ENCODE data around the gene ZNF592.

The ZNF592 gene

DNA sequence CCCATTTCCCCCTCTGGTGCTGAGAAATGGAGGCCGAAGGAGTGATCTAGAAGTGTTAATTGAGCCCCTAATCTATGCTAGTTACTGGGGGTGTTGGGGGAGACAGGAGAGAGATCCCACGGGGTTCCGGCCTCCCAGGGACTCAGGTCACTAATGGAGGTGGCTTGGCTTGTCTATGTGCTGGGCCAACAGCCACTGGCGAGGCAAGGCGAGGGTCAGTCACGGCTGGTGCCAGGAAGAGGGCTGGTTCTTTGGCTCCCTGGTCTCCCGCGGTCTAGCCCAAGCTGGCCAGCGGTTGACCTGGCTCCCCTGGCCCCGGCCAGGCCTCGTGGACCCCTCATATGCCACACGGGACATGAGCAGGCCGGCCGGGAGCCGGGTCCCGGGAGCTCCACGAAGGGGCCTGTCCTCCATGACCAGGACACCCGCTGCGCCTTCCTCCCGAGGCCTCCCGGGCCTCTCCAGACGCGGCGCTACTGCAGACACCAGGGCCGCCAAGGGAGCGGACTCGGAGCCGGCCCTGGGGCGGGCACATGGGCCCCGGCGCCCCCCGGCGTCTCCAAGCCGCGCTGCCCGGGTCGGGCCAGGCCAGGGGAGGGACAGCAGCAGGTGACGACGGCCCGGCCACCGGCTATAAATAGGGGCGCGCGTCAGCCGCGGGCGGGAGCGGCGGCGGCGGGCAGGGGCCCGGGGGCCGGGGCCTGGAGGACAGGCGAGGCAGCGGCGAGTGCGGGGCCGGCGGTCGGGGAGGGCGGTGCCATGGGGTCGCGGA, 68.5 kb downstream of the ZNF592 start, which contains the start of gene ALPK3:
ALPK3 (plus strand) TSS at position 663 of the 772 bp plus-strand sequence; CDS start at position 760, 97 bp downstream.
- DNase-seq (ENCODE audit: insufficient read length), result no peak
- no peak for FAIRE-seq
- TF ChIP-seq POLR2A (IDR thresholded peaks at IDR 0.05; ENCODE audit: low read depth, low read length), result no peak
- TF ChIP-seq TAF1 (IDR thresholded peaks at IDR 0.05; ENCODE audit: borderline replicate concordance, low read depth, low read length), result no peak
- TF ChIP-seq POLR2AphosphoS5 (IDR thresholded peaks at IDR 0.05; ENCODE audit: low read depth, low read length), result no peak

DNA sequence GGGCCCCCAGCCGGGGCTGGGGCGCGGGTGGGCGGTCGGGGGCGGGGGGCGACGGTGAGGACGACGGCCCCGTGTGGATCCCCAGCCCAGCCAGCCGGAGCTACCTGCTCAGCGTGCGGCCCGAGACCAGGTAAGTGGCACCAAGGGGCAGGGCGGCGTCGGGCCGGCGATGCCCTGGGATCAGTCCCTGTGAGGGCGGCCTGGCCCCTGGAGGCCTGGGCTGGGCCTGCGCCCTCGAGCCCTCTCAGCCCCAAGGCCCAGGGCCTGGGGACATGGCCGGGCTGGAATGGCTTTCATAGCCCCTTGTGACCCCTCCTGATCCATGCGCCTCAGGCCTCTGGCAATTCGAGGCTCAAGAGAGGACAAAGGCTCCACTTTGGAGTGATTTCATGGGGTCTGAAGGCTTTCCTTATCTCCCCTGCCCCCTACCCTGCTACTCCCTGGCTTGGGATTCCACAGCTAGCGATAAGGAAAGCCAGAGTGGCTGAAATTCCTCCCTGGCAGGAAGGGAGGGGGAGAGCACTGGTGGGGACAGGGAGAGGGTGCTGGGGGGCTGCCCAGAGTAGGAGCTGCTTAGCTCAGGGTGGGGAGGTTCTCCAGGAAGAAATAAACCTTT, 69.2 kb downstream of the ZNF592 start:
- no peak for DNase-seq (ENCODE audit: insufficient read length)
- FAIRE-seq, result no peak
- TF ChIP-seq TAF1 (IDR thresholded peaks at IDR 0.05; ENCODE audit: borderline replicate concordance, low read depth, low read length), result no peak

DNA sequence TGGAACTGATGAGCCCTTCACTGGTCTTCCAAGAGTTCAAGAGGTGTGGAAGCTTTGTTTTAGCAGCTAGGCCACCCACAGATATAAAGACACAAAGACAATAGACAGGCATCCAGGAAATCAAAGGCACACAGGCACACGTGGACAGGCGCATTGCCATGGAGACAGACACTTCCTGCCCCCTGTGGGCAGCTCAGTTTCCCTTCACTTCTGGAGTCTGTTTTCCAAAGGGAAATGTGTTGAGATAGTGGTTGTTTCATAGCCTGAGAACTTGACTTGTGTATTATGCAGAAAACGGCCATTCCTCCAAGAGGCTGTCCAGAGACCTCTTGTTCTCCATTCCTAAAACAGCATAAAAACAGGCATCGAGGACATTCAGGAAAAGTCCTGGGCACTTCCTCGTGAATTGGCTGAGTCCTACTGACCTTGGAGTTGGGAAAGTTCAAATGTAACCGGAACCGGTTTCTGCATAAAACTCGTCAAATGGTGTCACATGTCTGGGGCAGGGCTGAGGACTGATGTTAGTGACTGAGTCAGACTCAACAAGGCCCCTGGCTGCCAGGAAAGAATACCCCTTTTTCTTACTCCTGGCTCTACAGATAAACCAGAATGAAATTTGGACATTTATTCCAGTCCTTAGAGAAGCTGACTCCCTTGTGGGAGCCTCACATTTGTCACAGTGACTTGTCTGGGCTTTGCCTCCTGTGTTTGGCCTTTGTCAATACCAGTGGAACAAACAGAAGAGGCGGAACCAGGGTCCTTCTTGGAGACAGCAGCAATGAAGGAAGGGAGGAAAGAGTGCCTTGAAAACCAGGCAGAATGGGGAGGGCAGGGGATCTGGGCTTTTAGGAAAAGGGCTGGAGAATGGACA, 70.1 kb downstream of the ZNF592 start:
- TF ChIP-seq POLR2AphosphoS5 (IDR thresholded peaks at IDR 0.05; ENCODE audit: low read depth, low read length) (no peak), POLR2A (IDR thresholded peaks at IDR 0.05; ENCODE audit: low read depth, low read length) (no peak), TAF1 (IDR thresholded peaks at IDR 0.05; ENCODE audit: borderline replicate concordance, low read depth, low read length) (no peak)
- DNase-seq (ENCODE audit: insufficient read length) (no peak), FAIRE-seq (no peak)

DNA sequence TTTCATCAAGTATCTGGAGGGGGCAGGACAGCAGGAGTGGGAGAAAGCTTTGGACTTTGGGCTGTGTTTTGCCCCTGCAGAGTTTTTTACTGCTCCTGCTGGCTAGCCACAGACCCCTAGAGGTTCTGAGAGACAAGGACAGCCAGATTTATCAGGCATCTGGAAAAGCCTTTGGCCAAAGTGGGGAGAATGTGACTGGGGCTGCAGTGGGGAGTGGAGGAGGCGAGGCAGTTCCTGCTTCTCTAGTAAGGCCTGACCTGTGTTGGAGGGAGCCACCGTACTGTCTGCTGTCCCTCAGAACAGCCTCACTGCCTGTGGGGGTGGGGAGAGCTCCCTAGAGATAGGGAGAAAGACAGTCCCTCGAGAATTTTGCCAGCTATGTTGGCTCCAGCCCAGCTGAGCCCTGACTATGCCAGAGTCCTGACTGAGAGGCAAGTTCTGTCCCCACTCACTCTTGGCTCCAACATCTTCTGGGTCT, 70.9 kb downstream of the ZNF592 start:
- FAIRE-seq (no peak), DNase-seq (ENCODE audit: insufficient read length) (no peak)
- TF ChIP-seq POLR2AphosphoS5 (IDR thresholded peaks at IDR 0.05; ENCODE audit: low read depth, low read length) (no peak), POLR2A (IDR thresholded peaks at IDR 0.05; ENCODE audit: low read depth, low read length) (no peak), TAF1 (IDR thresholded peaks at IDR 0.05; ENCODE audit: borderline replicate concordance, low read depth, low read length) (no peak)

DNA sequence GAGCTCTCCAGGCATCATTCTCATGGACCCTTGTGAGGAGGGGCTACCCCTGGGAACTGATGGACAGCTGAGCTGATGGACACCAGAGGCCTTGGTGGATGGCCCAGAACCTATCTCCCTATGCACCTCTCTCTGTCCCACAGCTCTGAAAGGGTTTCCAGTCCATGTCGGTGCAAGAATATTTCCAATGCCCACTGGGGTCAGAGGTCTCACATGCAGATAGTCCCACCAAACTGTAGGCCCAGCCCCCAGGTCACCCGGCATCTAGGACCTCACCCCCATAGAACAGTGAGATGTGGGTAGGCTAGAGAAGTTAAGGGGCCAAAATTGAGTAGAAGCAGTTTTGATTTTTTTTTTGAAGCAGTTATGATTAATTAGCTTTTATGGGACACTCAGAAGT, 71.4 kb downstream of the ZNF592 start:
- no peak for FAIRE-seq
- TF ChIP-seq TAF1 (IDR thresholded peaks at IDR 0.05; ENCODE audit: borderline replicate concordance, low read depth, low read length) (no peak), POLR2AphosphoS5 (IDR thresholded peaks at IDR 0.05; ENCODE audit: low read depth, low read length) (no peak), POLR2A (IDR thresholded peaks at IDR 0.05; ENCODE audit: low read depth, low read length) (no peak)
- DNase-seq (ENCODE audit: insufficient read length), result no peak

DNA sequence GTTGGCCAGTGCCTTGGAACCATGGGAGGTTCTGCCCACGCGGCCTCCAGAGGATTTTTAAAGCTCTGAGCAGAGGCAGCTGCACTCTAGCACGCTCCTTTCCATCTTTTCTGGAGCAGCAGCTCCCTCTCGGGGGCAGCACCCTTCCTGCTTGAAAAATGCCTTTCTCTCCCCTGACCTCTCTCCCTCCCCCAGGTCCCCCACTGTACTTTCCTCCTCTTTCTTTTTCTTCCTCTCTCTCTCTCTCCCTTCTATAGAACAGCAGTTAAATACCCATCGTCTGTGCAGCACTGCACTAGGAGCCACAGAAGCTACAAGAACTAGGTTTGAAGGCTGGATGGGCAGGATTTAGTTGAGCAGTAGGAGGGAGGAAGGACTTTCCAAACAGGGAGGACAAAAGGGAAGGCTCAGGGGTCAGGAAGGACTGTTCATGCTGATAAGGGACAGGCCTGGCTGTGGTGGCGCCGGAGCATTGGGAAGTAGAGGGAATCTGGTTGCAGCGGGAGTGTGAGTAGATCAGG, 73.2 kb downstream of the ZNF592 start:
- TF ChIP-seq POLR2AphosphoS5 (IDR thresholded peaks at IDR 0.05; ENCODE audit: low read depth, low read length) (no peak), POLR2A (IDR thresholded peaks at IDR 0.05; ENCODE audit: low read depth, low read length) (no peak), TAF1 (IDR thresholded peaks at IDR 0.05; ENCODE audit: borderline replicate concordance, low read depth, low read length) (no peak)
- FAIRE-seq (no peak), DNase-seq (ENCODE audit: insufficient read length) (no peak)

DNA sequence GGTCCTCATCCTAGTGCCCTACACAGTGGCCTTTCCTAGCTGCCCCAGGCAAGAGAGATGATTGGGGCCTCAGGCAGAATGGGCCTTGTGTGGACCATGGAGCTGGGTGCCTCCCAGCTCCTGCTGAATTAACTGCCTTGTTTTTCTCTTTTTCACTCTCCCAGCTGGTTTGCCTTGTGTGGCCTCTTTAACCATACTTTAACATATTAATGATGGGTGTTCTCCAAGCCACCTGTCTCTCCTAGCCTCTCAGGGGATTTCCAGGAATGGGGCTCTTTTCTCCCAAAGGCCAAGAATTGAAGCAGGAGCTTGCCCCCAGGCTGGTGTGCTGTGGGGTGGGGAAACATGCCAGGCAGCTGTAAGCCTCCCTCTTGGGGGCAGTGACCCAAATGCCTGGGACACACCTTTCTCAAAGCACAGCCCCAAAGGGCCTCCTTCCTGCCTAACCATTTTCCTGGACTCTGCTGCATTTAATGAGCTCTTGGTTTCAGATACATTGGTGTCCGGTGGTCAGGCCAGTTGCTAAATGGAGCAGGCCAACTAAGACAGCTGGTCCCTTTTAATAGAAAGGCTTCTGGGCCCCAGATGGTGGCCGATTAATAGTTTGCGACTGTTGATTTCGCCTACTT, 74.4 kb downstream of the ZNF592 start:
- DNase-seq (ENCODE audit: insufficient read length) (no peak), FAIRE-seq (no peak)
- TF ChIP-seq POLR2A (IDR thresholded peaks at IDR 0.05; ENCODE audit: low read depth, low read length) (no peak), TAF1 (IDR thresholded peaks at IDR 0.05; ENCODE audit: borderline replicate concordance, low read depth, low read length) (no peak), POLR2AphosphoS5 (IDR thresholded peaks at IDR 0.05; ENCODE audit: low read depth, low read length) (no peak)

DNA sequence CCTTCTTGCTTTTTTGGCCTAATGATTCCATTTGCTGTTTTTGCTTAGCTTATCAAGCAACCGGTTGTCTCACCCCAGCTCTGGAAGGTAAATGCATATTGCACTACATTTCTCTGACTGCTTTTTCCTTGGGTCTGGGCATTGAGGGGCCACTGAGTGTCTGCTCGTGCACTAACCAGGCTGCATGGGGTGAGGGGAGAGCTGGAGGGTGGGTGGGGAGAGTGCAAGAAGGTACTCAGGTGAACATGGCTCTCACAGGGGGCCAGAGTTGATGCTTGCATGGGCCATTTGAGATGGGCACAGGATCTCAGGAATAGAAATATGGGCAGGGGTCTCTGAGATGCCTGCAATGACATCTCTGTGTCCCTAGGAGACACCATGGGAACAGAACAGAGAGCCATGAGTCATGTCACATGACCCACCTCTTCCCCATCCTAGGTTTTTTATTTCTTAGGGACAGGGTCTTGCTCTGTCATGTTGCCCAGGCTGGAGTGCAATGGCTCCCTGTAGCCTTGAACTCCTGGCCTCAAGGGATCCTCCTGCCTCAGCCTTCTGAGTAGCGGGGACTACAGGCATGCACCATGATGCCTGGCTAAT, 75.0 kb downstream of the ZNF592 start:
- TF ChIP-seq TAF1 (IDR thresholded peaks at IDR 0.05; ENCODE audit: borderline replicate concordance, low read depth, low read length) (no peak), POLR2A (IDR thresholded peaks at IDR 0.05; ENCODE audit: low read depth, low read length) (no peak), POLR2AphosphoS5 (IDR thresholded peaks at IDR 0.05; ENCODE audit: low read depth, low read length) (no peak)
- DNase-seq (ENCODE audit: insufficient read length) (no peak), FAIRE-seq (no peak)

DNA sequence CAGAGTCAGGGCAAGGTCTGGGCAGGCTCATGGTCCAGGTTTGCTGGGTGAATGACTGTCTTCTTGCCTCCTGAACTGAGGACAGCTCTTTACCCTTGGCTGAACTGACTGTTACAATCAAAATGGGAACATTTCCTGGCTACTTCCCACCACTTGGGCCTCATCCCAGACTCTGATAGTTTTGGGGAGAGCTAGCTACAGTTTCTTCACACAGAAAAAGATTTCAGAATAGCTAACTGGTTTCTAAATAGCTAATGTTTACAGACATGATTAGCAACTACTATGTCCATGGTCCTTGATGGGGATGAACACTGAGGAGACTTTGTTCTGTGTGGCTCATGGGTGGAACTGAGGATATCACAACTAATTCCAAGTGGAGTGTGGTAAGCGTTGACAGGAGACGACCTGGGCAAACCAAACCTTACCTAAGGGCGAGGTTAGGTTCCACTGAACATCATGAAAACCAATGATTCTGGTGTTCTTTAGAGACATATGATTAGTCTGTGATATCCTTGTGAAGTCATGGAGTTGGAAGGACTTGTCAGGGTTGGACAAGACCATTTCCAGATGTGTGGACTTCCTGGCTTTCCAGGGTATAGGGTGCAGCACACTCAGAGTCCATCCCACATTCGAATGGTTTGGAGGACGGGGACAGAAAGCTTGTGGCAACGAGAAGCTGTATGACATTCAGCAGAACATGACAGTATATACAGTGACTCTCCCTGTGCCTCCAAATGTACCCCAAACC, 76.0 kb downstream of the ZNF592 start:
- TF ChIP-seq TAF1 (IDR thresholded peaks at IDR 0.05; ENCODE audit: borderline replicate concordance, low read depth, low read length) (no peak), POLR2A (IDR thresholded peaks at IDR 0.05; ENCODE audit: low read depth, low read length) (no peak), POLR2AphosphoS5 (IDR thresholded peaks at IDR 0.05; ENCODE audit: low read depth, low read length) (no peak)
- DNase-seq (ENCODE audit: insufficient read length) (no peak), FAIRE-seq (no peak)

DNA sequence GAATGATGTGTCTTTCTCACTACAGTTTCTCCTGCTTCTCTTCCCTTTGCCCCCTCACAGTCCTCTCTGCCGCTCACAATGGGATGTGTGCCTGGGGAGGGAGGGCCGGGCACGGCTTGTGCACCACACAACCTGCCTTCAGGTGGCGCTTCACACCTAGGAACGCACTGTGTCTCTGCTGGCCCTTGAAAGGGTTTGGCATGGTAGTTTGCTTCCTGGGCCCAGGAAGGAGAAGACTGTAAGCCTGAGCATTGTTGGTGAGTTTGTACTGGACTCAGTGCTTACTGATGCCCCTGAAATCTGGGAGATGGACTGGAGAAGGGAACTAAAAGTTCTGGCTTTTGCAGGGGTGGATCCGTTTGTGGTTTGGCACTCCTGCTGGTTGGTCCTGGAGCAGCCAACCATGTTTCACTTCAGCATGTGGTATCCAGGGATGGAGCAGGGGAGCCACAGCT, 78.0 kb downstream of the ZNF592 start:
- peak; percentile 30 for FAIRE-seq
- no peak for DNase-seq (ENCODE audit: insufficient read length)
- no peak for TF ChIP-seq TAF1 (IDR thresholded peaks at IDR 0.05; ENCODE audit: borderline replicate concordance, low read depth, low read length)
- no peak for TF ChIP-seq POLR2AphosphoS5 (IDR thresholded peaks at IDR 0.05; ENCODE audit: low read depth, low read length)
- no peak for TF ChIP-seq POLR2A (IDR thresholded peaks at IDR 0.05; ENCODE audit: low read depth, low read length)

Measured in GM12892 (cell line).